K562 (cell line): ENCODE measurements around the gene HTR4. TPM values are rescaled to one million over a fixed set of nuclear protein-coding genes. Genes with fewer than 3 reads are reported as not detected.
A peak's percentile ranks its signal among the peaks of the same experiment; 100 is the strongest.

Experiments
- ARNT ChIP-seq, 2 experiments: fragments of 450-650 bp; IDR thresholded peaks; 2 replicates each; pipeline ENCODE4 v1.6.1; 2016; ENCODE audit warnings: mild to moderate bottlenecking in 1 of 2
- BRCA1 ChIP-seq, 2 experiments: fragments of 450-650 bp in 1 of 2; sonication (generic) in 1 of 2; formaldehyde crosslinking in 1 of 2; IDR thresholded peaks; 2 replicates each; pipeline versions ENCODE4 v1.5.0 to v1.6.1; 2017 to 2020; ENCODE audit warnings: mild to moderate bottlenecking in 1 of 2, missing genetic modification reagents in 1 of 2
- HLTF ChIP-seq: fragments of 450-650 bp; IDR thresholded peaks from 2 replicates; pipeline ENCODE4 v1.6.1; 2016
- HNRNPUL1 ChIP-seq: fragments of 200-400 bp; formaldehyde crosslinking; IDR thresholded peaks from 2 replicates; pipeline ENCODE4 v1.6.1; 2017; ENCODE audit warnings: low read length
- JUND ChIP-seq, 2 experiments: IDR thresholded peaks; 2 replicates in 1 of 2; 3 replicates in 1 of 2; pipeline ENCODE4 v1.6.1; 2011; ENCODE audit warnings: borderline replicate concordance in 2 of 2, low read depth in 2 of 2, low read length in 2 of 2, improper control_type of control experiment in 1 of 2, missing biosample characterization in 1 of 2, missing genetic modification characterization in 1 of 2, missing genetic modification reagents in 1 of 2
- KAT8 ChIP-seq: fragments of 450-650 bp; IDR thresholded peaks from 2 replicates; pipeline ENCODE4 v1.6.1; 2016; ENCODE audit warnings: low read depth, mild to moderate bottlenecking
- MAFG ChIP-seq: fragments of 450-650 bp; conservative IDR thresholded peaks from 2 replicates; pipeline ENCODE4 v1.6.1; 2016; ENCODE audit warnings: missing genetic modification characterization, missing compliant biosample characterization
- MAFK ChIP-seq: IDR thresholded peaks from 2 replicates; pipeline ENCODE4 v1.6.1; 2011; ENCODE audit warnings: low read length, improper control_type of control experiment
- NFIX ChIP-seq: fragments of 250-450 bp; sonication (Bioruptor Pico); IDR thresholded peaks from 2 replicates; pipeline ENCODE4 v1.4.0; 2020; ENCODE audit warnings: low read depth, mild to moderate bottlenecking, moderate library complexity
- PHTF2 ChIP-seq: fragments of 250-450 bp; sonication (Bioruptor Pico); IDR thresholded peaks from 2 replicates; pipeline ENCODE4 v1.5.0; 2021; ENCODE audit warnings: mild to moderate bottlenecking
- RBM34 ChIP-seq: fragments of 200-400 bp; formaldehyde crosslinking; IDR thresholded peaks from 2 replicates; pipeline ENCODE4 v1.6.1; 2018; ENCODE audit warnings: low read length, borderline replicate concordance; ENCODE audit not compliant: insufficient read depth
- ZNF224 ChIP-seq: sonication (generic); formaldehyde crosslinking; IDR thresholded peaks from 2 replicates; pipeline ENCODE4 v1.8.0; 2022; ENCODE audit warnings: mild to moderate bottlenecking, missing genetic modification reagents
- ZNF3 ChIP-seq: fragments of 250-450 bp; sonication (Bioruptor Pico); IDR thresholded peaks from 2 replicates; pipeline ENCODE4 v1.5.0; 2021; ENCODE audit warnings: mild to moderate bottlenecking, moderate library complexity
- ZNF639 ChIP-seq, 2 experiments: fragments of 200-800 bp in 1 of 2; sonication (Bioruptor generic) in 1 of 2; sonication (generic) in 1 of 2; formaldehyde crosslinking in 1 of 2; IDR thresholded peaks in 1 of 2; conservative IDR thresholded peaks in 1 of 2; 2 replicates each; pipeline versions ENCODE4 v1.5.0 to v1.6.1; 2016 to 2020; ENCODE audit warnings: missing compliant biosample characterization in 1 of 2, missing genetic modification characterization in 1 of 2, missing genetic modification reagents in 1 of 2
- ZNF717 ChIP-seq: fragments of 250-450 bp; sonication (Bioruptor Pico); IDR thresholded peaks from 2 replicates; pipeline ENCODE4 v1.5.0; 2021
- polyA plus RNA-seq, 8 experiments: library from polyadenylated mRNA; depleted of rRNA in 4 of 8; stranded (reverse) in 5 of 8; unstranded in 3 of 8; fragments of >200 nt; fragmentation: Nextera tagmentation in 2 of 8; fragmentation: Illumina TruSeq in 1 of 8; extraction: Ambion mirVana in 2 of 8; extraction: Trizol in 1 of 8; gene quantifications; 2 replicates each; pipeline versions ENCODE4 v1.2.1 to v1.2.3, GENCODE V29; 2011 to 2014; ENCODE audit warnings: inconsistent platforms in 1 of 8, missing spikeins in 1 of 8
- total RNA-seq, 7 experiments: library from RNA; depleted of rRNA in 6 of 7; stranded (reverse); fragments of >200 nt in 6 of 7; fragmentation: Illumina TruSeq in 2 of 7; extraction: Trizol in 2 of 7; gene quantifications; 2 replicates each; pipeline versions ENCODE4 v1.2.1 to v1.2.3, GENCODE V29; 2011 to 2021; ENCODE audit warnings: low replicate concordance in 1 of 7
- TF ChIP-seq, protein P1 (sequence below): sonication (generic); formaldehyde crosslinking; IDR thresholded peaks from 2 replicates; pipeline ENCODE4 v1.8.0; 2022; ENCODE audit warnings: missing genetic modification reagents, mild to moderate bottlenecking, moderate library complexity, borderline replicate concordance
- TF ChIP-seq, protein P2 (sequence below): fragments of 150-350 bp; IDR thresholded peaks from 2 replicates; pipeline ENCODE4 v1.6.1; 2014; ENCODE audit warnings: low read depth, mild to moderate bottlenecking, low read length, borderline replicate concordance
- TF ChIP-seq, protein P3 (sequence below): sonication (generic); formaldehyde crosslinking; IDR thresholded peaks from 2 replicates; pipeline ENCODE4 v1.8.1; 2023; ENCODE audit warnings: mild to moderate bottlenecking, missing genetic modification reagents
- TF ChIP-seq, protein P4 (sequence below): fragments of 450-650 bp; conservative IDR thresholded peaks from 2 replicates; pipeline ENCODE4 v1.6.1; 2016; ENCODE audit warnings: missing genetic modification characterization, low read depth, mild to moderate bottlenecking, control low read depth, missing compliant biosample characterization

HTR4 gene
- total and polyA plus RNA-seq, 9 of the 15 experiments (the other 6 are each of a cell fraction or from before 2014, with no cell fraction given), result 0.13 TPM; not detected in 8

DNA sequence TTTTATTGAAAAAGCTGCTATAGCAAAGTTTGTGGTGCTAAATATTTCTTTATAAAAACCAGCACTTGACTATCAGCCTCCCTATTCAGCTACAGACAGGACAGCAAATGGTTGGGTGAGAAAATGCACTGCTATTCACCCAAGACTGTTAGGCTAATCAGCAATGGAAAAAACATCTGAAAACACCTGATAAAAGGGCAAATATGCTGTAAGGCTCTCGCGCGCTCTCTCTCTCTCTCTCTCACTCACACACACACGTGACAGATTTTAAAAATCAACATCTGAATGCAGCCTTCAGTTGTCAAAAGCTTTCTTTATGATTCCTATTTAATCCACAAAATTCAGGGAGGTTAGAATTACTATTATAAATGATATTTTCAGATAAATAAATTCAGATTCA, 80.2 kb downstream of the HTR4 start (continued):
- TF ChIP-seq JUND (IDR thresholded peaks at IDR 0.05; ENCODE audit: borderline replicate concordance, low read depth, low read length) (0 out of 2 replicates have a peak, but pooled peaks have one; percentile 4), JUND (tag; IDR thresholded peaks at IDR 0.05; ENCODE audit: borderline replicate concordance, low read depth, low read length) (0 out of 3 replicates have a peak, but pooled peaks have one; percentile 37), MAFG (tag) (no peak), RBM34 (no peak), PHTF2 (CRISPR knock-in tag) (no peak), HLTF (no peak), KAT8 (no peak), HNRNPUL1 (no peak), NFIX (CRISPR knock-in tag) (no peak), ZNF717 (no peak), BRCA1 (IDR thresholded peaks at IDR 0.05) (no peak), BRCA1 (CRISPR knock-in tag; IDR thresholded peaks at IDR 0.05) (no peak), ZNF639 (CRISPR knock-in tag; conservative IDR thresholded peaks at IDR 0.05 in 1 of 2, IDR thresholded peaks at IDR 0.05 in 1 of 2) (no peak), ZNF3 (CRISPR knock-in tag) (no peak), ARNT (IDR thresholded peaks at IDR 0.05) (no peak), ZNF224 (CRISPR knock-in tag) (no peak), MAFK (no peak)
- TF ChIP-seq, protein P1, sequence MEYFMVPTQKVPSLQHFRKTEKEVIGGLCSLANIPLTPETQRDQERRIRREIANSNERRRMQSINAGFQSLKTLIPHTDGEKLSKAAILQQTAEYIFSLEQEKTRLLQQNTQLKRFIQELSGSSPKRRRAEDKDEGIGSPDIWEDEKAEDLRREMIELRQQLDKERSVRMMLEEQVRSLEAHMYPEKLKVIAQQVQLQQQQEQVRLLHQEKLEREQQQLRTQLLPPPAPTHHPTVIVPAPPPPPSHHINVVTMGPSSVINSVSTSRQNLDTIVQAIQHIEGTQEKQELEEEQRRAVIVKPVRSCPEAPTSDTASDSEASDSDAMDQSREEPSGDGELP (CRISPR knock-in tag), result no peak
- TF ChIP-seq, protein P2, sequence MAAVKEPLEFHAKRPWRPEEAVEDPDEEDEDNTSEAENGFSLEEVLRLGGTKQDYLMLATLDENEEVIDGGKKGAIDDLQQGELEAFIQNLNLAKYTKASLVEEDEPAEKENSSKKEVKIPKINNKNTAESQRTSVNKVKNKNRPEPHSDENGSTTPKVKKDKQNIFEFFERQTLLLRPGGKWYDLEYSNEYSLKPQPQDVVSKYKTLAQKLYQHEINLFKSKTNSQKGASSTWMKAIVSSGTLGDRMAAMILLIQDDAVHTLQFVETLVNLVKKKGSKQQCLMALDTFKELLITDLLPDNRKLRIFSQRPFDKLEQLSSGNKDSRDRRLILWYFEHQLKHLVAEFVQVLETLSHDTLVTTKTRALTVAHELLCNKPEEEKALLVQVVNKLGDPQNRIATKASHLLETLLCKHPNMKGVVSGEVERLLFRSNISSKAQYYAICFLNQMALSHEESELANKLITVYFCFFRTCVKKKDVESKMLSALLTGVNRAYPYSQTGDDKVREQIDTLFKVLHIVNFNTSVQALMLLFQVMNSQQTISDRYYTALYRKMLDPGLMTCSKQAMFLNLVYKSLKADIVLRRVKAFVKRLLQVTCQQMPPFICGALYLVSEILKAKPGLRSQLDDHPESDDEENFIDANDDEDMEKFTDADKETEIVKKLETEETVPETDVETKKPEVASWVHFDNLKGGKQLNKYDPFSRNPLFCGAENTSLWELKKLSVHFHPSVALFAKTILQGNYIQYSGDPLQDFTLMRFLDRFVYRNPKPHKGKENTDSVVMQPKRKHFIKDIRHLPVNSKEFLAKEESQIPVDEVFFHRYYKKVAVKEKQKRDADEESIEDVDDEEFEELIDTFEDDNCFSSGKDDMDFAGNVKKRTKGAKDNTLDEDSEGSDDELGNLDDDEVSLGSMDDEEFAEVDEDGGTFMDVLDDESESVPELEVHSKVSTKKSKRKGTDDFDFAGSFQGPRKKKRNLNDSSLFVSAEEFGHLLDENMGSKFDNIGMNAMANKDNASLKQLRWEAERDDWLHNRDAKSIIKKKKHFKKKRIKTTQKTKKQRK, result no peak
- TF ChIP-seq, protein P3, sequence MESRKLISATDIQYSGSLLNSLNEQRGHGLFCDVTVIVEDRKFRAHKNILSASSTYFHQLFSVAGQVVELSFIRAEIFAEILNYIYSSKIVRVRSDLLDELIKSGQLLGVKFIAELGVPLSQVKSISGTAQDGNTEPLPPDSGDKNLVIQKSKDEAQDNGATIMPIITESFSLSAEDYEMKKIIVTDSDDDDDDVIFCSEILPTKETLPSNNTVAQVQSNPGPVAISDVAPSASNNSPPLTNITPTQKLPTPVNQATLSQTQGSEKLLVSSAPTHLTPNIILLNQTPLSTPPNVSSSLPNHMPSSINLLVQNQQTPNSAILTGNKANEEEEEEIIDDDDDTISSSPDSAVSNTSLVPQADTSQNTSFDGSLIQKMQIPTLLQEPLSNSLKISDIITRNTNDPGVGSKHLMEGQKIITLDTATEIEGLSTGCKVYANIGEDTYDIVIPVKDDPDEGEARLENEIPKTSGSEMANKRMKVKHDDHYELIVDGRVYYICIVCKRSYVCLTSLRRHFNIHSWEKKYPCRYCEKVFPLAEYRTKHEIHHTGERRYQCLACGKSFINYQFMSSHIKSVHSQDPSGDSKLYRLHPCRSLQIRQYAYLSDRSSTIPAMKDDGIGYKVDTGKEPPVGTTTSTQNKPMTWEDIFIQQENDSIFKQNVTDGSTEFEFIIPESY (CRISPR knock-in tag), result no peak
- TF ChIP-seq, protein P4, sequence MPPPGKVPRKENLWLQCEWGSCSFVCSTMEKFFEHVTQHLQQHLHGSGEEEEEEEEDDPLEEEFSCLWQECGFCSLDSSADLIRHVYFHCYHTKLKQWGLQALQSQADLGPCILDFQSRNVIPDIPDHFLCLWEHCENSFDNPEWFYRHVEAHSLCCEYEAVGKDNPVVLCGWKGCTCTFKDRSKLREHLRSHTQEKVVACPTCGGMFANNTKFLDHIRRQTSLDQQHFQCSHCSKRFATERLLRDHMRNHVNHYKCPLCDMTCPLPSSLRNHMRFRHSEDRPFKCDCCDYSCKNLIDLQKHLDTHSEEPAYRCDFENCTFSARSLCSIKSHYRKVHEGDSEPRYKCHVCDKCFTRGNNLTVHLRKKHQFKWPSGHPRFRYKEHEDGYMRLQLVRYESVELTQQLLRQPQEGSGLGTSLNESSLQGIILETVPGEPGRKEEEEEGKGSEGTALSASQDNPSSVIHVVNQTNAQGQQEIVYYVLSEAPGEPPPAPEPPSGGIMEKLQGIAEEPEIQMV (tag), result no peak
